SK-N-SH (cell line): ENCODE results near the gene OR6C76. TPM values are rescaled to one million over a fixed set of nuclear protein-coding genes. Genes with fewer than 3 reads are reported as not detected.

Experiments
- CTCF ChIA-PET: fragments of 300-600, 350-600 bp; formaldehyde crosslinking; extraction: SDS; loops from one replicate; lab custom pipeline; 2021; lab: Yijun Ruan, JAX
- POLR2A ChIA-PET: fragments of 350-600 bp; sonication (Branson Sonifier 250); formaldehyde crosslinking; extraction: SDS; loops from one replicate; lab custom pipeline; 2020; ENCODE audit warnings: antibody characterized with exemption, inconsistent platforms; lab: Yijun Ruan, JAX
- DNase-seq: peaks from one replicate; pipeline ENCODE4 v3.0.0; 2012
- H2AFZ ChIP-seq: fragments of 200-600 bp; sonication (generic); 2 replicates; pipeline ENCODE4 v1.8.1; 2016; ENCODE audit warnings: antibody characterized with exemption, mild to moderate bottlenecking, low read depth
- H3F3A ChIP-seq: fragments of 200-600 bp; sonication (generic); replicated peaks from 2 replicates; pipeline ENCODE3; 2016; ENCODE audit warnings: antibody characterized with exemption, mild to moderate bottlenecking; ENCODE audit not compliant: insufficient read depth
- H3K27ac ChIP-seq, 2 experiments: fragments of 200-500 bp in 1 of 2; fragments of 200-600 bp in 1 of 2; sonication (Bioruptor generic) in 1 of 2; sonication (generic), shearing (Covaris generic) in 1 of 2; 2 replicates each; pipeline versions ENCODE4 v1.5.1 to v1.6.1; 2014 to 2016; ENCODE audit warnings: low read depth in 2 of 2, inconsistent platforms in 1 of 2, low read length in 1 of 2, mild to moderate bottlenecking in 1 of 2, mixed read lengths in 1 of 2
- H3K27me3 ChIP-seq: fragments of 200-600 bp; sonication (generic), shearing (Covaris generic); 2 replicates; pipeline ENCODE4 v1.6.1; 2016; ENCODE audit warnings: mixed run types; ENCODE audit not compliant: insufficient read depth
- H3K36me3 ChIP-seq, 2 experiments: fragments of 200-500 bp in 1 of 2; fragments of 200-600 bp in 1 of 2; sonication (Bioruptor generic) in 1 of 2; sonication (generic) in 1 of 2; replicated peaks in 1 of 2; 2 replicates each; pipeline versions ENCODE3 to v1.5.1; 2014 to 2016; ENCODE audit warnings: low read length in 1 of 2, mild to moderate bottlenecking in 1 of 2; ENCODE audit not compliant: insufficient read depth in 2 of 2, control insufficient read depth in 1 of 2
- H3K4me1 ChIP-seq, 2 experiments: fragments of 200-500 bp in 1 of 2; fragments of 200-600 bp in 1 of 2; sonication (Bioruptor generic) in 1 of 2; sonication (generic), shearing (Covaris generic) in 1 of 2; 2 replicates each; pipeline versions ENCODE4 v1.5.1 to v1.6.1; 2014 to 2016; ENCODE audit warnings: low read depth in 1 of 2, low read length in 1 of 2, mixed run types in 1 of 2; ENCODE audit not compliant: insufficient read depth in 2 of 2, control insufficient read depth in 1 of 2
- H3K4me2 ChIP-seq: fragments of 200-600 bp; sonication (generic), shearing (Covaris generic); 2 replicates; pipeline ENCODE4 v1.6.1; 2017; ENCODE audit warnings: mixed run types
- H3K4me3 ChIP-seq, 2 experiments: fragments of 200-500 bp in 1 of 2; fragments of 200-600 bp in 1 of 2; sonication (Bioruptor generic) in 1 of 2; sonication (generic), shearing (Covaris generic) in 1 of 2; 2 replicates each; pipeline versions ENCODE4 v1.5.1 to v1.8.1; 2014 to 2016; ENCODE audit warnings: low read depth in 2 of 2, inconsistent platforms in 1 of 2, low read length in 1 of 2, mild to moderate bottlenecking in 1 of 2, mixed read lengths in 1 of 2, moderate library complexity in 1 of 2
- H3K79me2 ChIP-seq: fragments of 200-600 bp; sonication (generic); 2 replicates; pipeline ENCODE4 v1.8.1; 2017; ENCODE audit warnings: mild to moderate bottlenecking; ENCODE audit not compliant: insufficient read depth
- H3K9ac ChIP-seq: fragments of 200-600 bp; sonication (generic); 2 replicates; pipeline ENCODE4 v1.6.1; 2017; ENCODE audit warnings: mixed run types
- H3K9me2 ChIP-seq: fragments of 200-600 bp; sonication (generic); 2 replicates; pipeline ENCODE4 v1.6.1; 2017; ENCODE audit warnings: mixed run types
- H3K9me3 ChIP-seq: fragments of 200-600 bp; sonication (generic); 2 replicates; pipeline ENCODE4 v1.6.1; 2017; ENCODE audit warnings: mixed run types, mild to moderate bottlenecking, moderate library complexity
- H4K20me1 ChIP-seq: fragments of 200-600 bp; sonication (generic); 2 replicates; pipeline ENCODE4 v1.6.1; 2017; ENCODE audit warnings: mild to moderate bottlenecking, mixed run types; ENCODE audit not compliant: insufficient read depth
- CHD2 ChIP-seq: fragments of 150-350 bp; IDR thresholded peaks from 2 replicates; pipeline ENCODE4 v1.6.1; 2018; ENCODE audit warnings: low read length; ENCODE audit not compliant: partially characterized antibody
- EP300 ChIP-seq, 2 experiments: IDR thresholded peaks; 2 replicates each; pipeline versions ENCODE4 v1.4.0 to v1.6.1; 2012; ENCODE audit warnings: borderline replicate concordance in 1 of 2, low read depth in 1 of 2, low read length in 1 of 2
- FOXM1 ChIP-seq: IDR thresholded peaks from 2 replicates; pipeline ENCODE4 v1.4.0; 2012; ENCODE audit warnings: low read depth, mild to moderate bottlenecking
- GATA2 ChIP-seq: sonication (generic); formaldehyde crosslinking; IDR thresholded peaks from 2 replicates; pipeline ENCODE4 v1.5.0; 2020; ENCODE audit warnings: mild to moderate bottlenecking, missing genetic modification reagents
- JUND ChIP-seq: IDR thresholded peaks from 2 replicates; pipeline ENCODE4 v1.4.0; 2012
- MEF2A ChIP-seq: IDR thresholded peaks from 2 replicates; pipeline ENCODE4 v1.4.0; 2012; ENCODE audit warnings: low read depth, borderline replicate concordance
- NFIC ChIP-seq: IDR thresholded peaks from 2 replicates; pipeline ENCODE4 v1.4.0; 2012; ENCODE audit warnings: borderline replicate concordance
- POLR2AphosphoS5 ChIP-seq: IDR thresholded peaks from 2 replicates; pipeline ENCODE4 v1.6.1; 2012; ENCODE audit warnings: low read depth, low read length
- RAD21 ChIP-seq: IDR thresholded peaks from 2 replicates; pipeline ENCODE4 v1.6.1; 2012; ENCODE audit warnings: mild to moderate bottlenecking, low read length
- SIN3A ChIP-seq: IDR thresholded peaks from 2 replicates; pipeline ENCODE4 v1.6.1; 2012; ENCODE audit warnings: low read depth, mild to moderate bottlenecking, low read length, moderate library complexity, borderline replicate concordance
- TAF1 ChIP-seq: IDR thresholded peaks from 2 replicates; pipeline ENCODE4 v1.6.1; 2012; ENCODE audit warnings: low read depth, mild to moderate bottlenecking, low read length, moderate library complexity, borderline replicate concordance
- TCF12 ChIP-seq: IDR thresholded peaks from 2 replicates; pipeline ENCODE4 v1.4.0; 2012
- TEAD4 ChIP-seq: IDR thresholded peaks from 2 replicates; pipeline ENCODE4 v1.4.0; 2012; ENCODE audit warnings: mild to moderate bottlenecking, borderline replicate concordance; ENCODE audit not compliant: insufficient read depth
- YY1 ChIP-seq: IDR thresholded peaks from 2 replicates; pipeline ENCODE4 v1.4.0; 2012; ENCODE audit warnings: low read depth, mild to moderate bottlenecking
- WGBS: methylation state at CpG from one replicate; pipeline ENCODE4 v1.1.6; 2017; ENCODE audit warnings: low lambda C conversion rate; 5-methylcytosine and 5-hydroxymethylcytosine counted together
- polyA plus RNA-seq, 3 experiments: library from polyadenylated mRNA; depleted of rRNA; stranded (reverse); fragments of >200 nt; gene quantifications; 2 replicates each; pipeline ENCODE4 v1.2.3, GENCODE V29; 2012
- TF ChIP-seq, protein P1 (sequence below): IDR thresholded peaks from 2 replicates; pipeline ENCODE4 v1.6.1; 2012; ENCODE audit warnings: mild to moderate bottlenecking, low read depth, low read length, moderate library complexity
- TF ChIP-seq, protein P2 (sequence below): fragments of 150-350 bp; IDR thresholded peaks from 2 replicates; pipeline ENCODE4 v1.6.1; 2017; ENCODE audit warnings: antibody characterized with exemption, low read length, low read depth, borderline replicate concordance
- TF ChIP-seq, protein P3 (sequence below): IDR thresholded peaks from 2 replicates; pipeline ENCODE4 v1.4.0; 2012; ENCODE audit warnings: low read depth
- TF ChIP-seq, protein P4 (sequence below): IDR thresholded peaks from 2 replicates; pipeline ENCODE4 v1.4.0; 2012; ENCODE audit warnings: low read depth, borderline replicate concordance

The OR6C76 gene
- polyA plus RNA-seq, 1 of the 3 experiments (the other 2 are of a cell fraction) = not detected

DNA sequence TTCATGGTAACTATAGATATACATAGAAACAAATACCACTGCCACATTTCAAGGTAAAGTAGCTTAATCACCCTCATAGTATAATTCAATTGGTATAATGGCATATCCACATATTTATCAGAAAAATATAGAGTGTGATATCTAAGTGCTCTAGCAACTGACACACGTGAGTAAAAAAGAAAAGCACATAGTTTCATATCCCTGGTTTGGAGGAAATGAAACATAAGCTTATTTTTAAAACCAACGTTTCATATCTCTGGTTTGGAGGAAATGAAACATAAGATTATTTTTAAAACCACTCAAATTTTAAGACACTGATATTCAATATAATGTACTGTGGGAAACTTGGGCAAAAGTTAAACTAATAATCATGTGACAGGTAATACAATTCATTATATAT, 41.8 kb downstream of the OR6C76 start:
- CTCF ChIA-PET = no interaction called here
- TF ChIP-seq, protein P1, sequence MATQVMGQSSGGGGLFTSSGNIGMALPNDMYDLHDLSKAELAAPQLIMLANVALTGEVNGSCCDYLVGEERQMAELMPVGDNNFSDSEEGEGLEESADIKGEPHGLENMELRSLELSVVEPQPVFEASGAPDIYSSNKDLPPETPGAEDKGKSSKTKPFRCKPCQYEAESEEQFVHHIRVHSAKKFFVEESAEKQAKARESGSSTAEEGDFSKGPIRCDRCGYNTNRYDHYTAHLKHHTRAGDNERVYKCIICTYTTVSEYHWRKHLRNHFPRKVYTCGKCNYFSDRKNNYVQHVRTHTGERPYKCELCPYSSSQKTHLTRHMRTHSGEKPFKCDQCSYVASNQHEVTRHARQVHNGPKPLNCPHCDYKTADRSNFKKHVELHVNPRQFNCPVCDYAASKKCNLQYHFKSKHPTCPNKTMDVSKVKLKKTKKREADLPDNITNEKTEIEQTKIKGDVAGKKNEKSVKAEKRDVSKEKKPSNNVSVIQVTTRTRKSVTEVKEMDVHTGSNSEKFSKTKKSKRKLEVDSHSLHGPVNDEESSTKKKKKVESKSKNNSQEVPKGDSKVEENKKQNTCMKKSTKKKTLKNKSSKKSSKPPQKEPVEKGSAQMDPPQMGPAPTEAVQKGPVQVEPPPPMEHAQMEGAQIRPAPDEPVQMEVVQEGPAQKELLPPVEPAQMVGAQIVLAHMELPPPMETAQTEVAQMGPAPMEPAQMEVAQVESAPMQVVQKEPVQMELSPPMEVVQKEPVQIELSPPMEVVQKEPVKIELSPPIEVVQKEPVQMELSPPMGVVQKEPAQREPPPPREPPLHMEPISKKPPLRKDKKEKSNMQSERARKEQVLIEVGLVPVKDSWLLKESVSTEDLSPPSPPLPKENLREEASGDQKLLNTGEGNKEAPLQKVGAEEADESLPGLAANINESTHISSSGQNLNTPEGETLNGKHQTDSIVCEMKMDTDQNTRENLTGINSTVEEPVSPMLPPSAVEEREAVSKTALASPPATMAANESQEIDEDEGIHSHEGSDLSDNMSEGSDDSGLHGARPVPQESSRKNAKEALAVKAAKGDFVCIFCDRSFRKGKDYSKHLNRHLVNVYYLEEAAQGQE = no peak
- TF ChIP-seq MEF2A = no peak
- no peak for TF ChIP-seq POLR2AphosphoS5
- no peak for TF ChIP-seq GATA2 (CRISPR knock-in tag)
- TF ChIP-seq, protein P2, sequence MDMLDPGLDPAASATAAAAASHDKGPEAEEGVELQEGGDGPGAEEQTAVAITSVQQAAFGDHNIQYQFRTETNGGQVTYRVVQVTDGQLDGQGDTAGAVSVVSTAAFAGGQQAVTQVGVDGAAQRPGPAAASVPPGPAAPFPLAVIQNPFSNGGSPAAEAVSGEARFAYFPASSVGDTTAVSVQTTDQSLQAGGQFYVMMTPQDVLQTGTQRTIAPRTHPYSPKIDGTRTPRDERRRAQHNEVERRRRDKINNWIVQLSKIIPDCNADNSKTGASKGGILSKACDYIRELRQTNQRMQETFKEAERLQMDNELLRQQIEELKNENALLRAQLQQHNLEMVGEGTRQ = no peak
- TF ChIP-seq, protein P3, sequence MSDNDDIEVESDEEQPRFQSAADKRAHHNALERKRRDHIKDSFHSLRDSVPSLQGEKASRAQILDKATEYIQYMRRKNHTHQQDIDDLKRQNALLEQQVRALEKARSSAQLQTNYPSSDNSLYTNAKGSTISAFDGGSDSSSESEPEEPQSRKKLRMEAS = no peak
- no peak for TF ChIP-seq YY1
- TF ChIP-seq RAD21 = no peak
- no peak for TF ChIP-seq JUND
- TF ChIP-seq CHD2 = no peak
- no peak for TF ChIP-seq FOXM1
- TF ChIP-seq TEAD4 = no peak
- no peak for TF ChIP-seq TAF1
- TF ChIP-seq NFIC = no peak
- TF ChIP-seq SIN3A = no peak
- TF ChIP-seq, protein P4, sequence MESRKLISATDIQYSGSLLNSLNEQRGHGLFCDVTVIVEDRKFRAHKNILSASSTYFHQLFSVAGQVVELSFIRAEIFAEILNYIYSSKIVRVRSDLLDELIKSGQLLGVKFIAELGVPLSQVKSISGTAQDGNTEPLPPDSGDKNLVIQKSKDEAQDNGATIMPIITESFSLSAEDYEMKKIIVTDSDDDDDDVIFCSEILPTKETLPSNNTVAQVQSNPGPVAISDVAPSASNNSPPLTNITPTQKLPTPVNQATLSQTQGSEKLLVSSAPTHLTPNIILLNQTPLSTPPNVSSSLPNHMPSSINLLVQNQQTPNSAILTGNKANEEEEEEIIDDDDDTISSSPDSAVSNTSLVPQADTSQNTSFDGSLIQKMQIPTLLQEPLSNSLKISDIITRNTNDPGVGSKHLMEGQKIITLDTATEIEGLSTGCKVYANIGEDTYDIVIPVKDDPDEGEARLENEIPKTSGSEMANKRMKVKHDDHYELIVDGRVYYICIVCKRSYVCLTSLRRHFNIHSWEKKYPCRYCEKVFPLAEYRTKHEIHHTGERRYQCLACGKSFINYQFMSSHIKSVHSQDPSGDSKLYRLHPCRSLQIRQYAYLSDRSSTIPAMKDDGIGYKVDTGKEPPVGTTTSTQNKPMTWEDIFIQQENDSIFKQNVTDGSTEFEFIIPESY = no peak
- TF ChIP-seq TCF12 = no peak
- TF ChIP-seq EP300 (IDR thresholded peaks at IDR 0.05; ENCODE audit: borderline replicate concordance in 1 of 2, low read depth in 1 of 2, low read length in 1 of 2) = no peak
- TF ChIP-seq, all 33 proteins: peak for 0
- no peaks in the 10 kb centered on the region for H3K9me2 ChIP-seq
- H3K27ac ChIP-seq = no peak overlapping the region
- H2AFZ ChIP-seq = no peak overlapping the region
- 3% methylated on average over 2 of the region's 2 CpGs for WGBS
- no peaks in the 10 kb centered on the region; the same call in 1 of the 2 replicates for H3K27me3 ChIP-seq
- H3F3A ChIP-seq = no peaks in the 10 kb centered on the region
- H3K4me3 ChIP-seq = no peak overlapping the region
- H3K79me2 ChIP-seq = no peaks in the 10 kb centered on the region
- H3K4me1 ChIP-seq = no peaks in the 10 kb centered on the region
- no peak for DNase-seq
- POLR2A ChIA-PET = no interaction called here
- H3K9me3 ChIP-seq = no peaks in the 10 kb centered on the region
- H4K20me1 ChIP-seq = no peaks in the 10 kb centered on the region
- no peaks in the 10 kb centered on the region for H3K36me3 ChIP-seq
- H3K4me2 ChIP-seq = no peak overlapping the region
- no peak overlapping the region for H3K9ac ChIP-seq
